HL-60 (cell line): ENCODE measurements around the gene TNFRSF8.

Experiments used
- CTCF ChIP-seq: IDR thresholded peaks from one replicate; pipeline ENCODE4 v1.5.1; 2011; ENCODE audit warnings: low read length, control low read depth, inconsistent platforms; ENCODE audit not compliant: insufficient read depth
- GABPA ChIP-seq: IDR thresholded peaks from 2 replicates; pipeline ENCODE4 v1.6.1; 2012; ENCODE audit warnings: low read depth
- REST ChIP-seq: IDR thresholded peaks from 2 replicates; pipeline ENCODE4 v1.6.1; 2012; ENCODE audit warnings: low read depth; ENCODE audit not compliant: insufficient replicate concordance

- TF ChIP-seq CTCF (no peak), REST (no peak), GABPA (no peak)
These were observed 3.2 kb upstream of the TNFRSF8 start for GRCh38 chr1:12059722-12060464.
